A549 (cell line): ENCODE measurements around the gene HSPA4. TPM values are rescaled to one million over a fixed set of nuclear protein-coding genes. Genes with fewer than 3 reads are reported as not detected.
"Not testable (repeated sequence)": the region's sequence is repeated elsewhere in the genome, so short reads cannot be mapped to it uniquely, and the experiment has no call there.

ENCODE experiments used
- ATAC-seq, 2 experiments: fragments of 200-7000 bp in 1 of 2; fragments of >200 bp in 1 of 2; cut with Nextera tagmentation in 1 of 2; cut with Tn5 transposase in 1 of 2; 3 replicates each; pipeline versions ENCODE4 v1.8.0 to v1.9.1; 2018 to 2020; ENCODE audit warnings: mild to moderate bottlenecking in 1 of 2, moderate library complexity in 1 of 2
- CTCF ChIA-PET: fragments of 300-600 bp; sonication (Branson Sonifier 250); formaldehyde crosslinking; extraction: SDS; loops from one replicate; lab custom pipeline; 2021; ENCODE audit warnings: antibody characterized with exemption, inconsistent platforms; lab: Yijun Ruan, JAX
- POLR2A ChIA-PET: fragments of 350-600 bp; formaldehyde crosslinking; extraction: SDS; loops from one replicate; lab custom pipeline; 2021; ENCODE audit warnings: antibody characterized with exemption, inconsistent platforms; lab: Yijun Ruan, JAX
- DNase-seq, 2 experiments: peaks; one replicate each; pipeline versions ENCODE4 v3.0.0 to v3.0.0-alpha.2; 2011 to 2016; ENCODE audit warnings: low read depth in 1 of 2, low spot score in 1 of 2
- FAIRE-seq: peaks from 2 replicates; lab custom pipeline; 2011; peaks lifted over from hg19 to GRCh38; lab: Jason Lieb, UNC
- H3K27ac ChIP-seq, 2 experiments: fragments of >200 bp; sonication (Bioruptor Twin); formaldehyde crosslinking; 3 replicates each; pipeline ENCODE4 v1.5.1; 2016 to 2017
- H3K4me1 ChIP-seq: fragments of >200 bp; sonication (Bioruptor Twin); formaldehyde crosslinking; 3 replicates; pipeline ENCODE4 v1.6.1; 2016
- H3K4me2 ChIP-seq: fragments of >200 bp; sonication (Bioruptor Twin); formaldehyde crosslinking; 3 replicates; pipeline ENCODE4 v1.6.1; 2016
- H3K4me3 ChIP-seq: fragments of >200 bp; sonication (Bioruptor Twin); formaldehyde crosslinking; 3 replicates; pipeline ENCODE4 v1.5.1; 2016
- H3K9me3 ChIP-seq: fragments of >200 bp; sonication (Bioruptor Twin); formaldehyde crosslinking; 3 replicates; pipeline ENCODE4 v1.6.1; 2016
- CBX8 ChIP-seq: fragments of 200-600 bp; sonication (generic); IDR thresholded peaks from 2 replicates; pipeline ENCODE4 v1.6.1; 2016
- CEBPB ChIP-seq, 2 experiments: fragments of >200 bp in 1 of 2; sonication (Bioruptor Twin) in 1 of 2; formaldehyde crosslinking in 1 of 2; IDR thresholded peaks; 2 replicates each; pipeline ENCODE4 v1.6.1; 2012 to 2016
- CHD2 ChIP-seq: fragments of 150-350 bp; IDR thresholded peaks from 2 replicates; pipeline ENCODE4 v1.6.1; 2014; ENCODE audit warnings: low read length; ENCODE audit not compliant: partially characterized antibody
- CHD4 ChIP-seq: fragments of 200-600 bp; sonication (generic); IDR thresholded peaks from 2 replicates; pipeline ENCODE4 v1.6.1; 2016; ENCODE audit warnings: antibody characterized with exemption, mild to moderate bottlenecking, borderline replicate concordance
- EP300 ChIP-seq, 2 experiments: fragments of >200 bp; sonication (Bioruptor Twin); formaldehyde crosslinking; IDR thresholded peaks; 2 replicates in 1 of 2; 3 replicates in 1 of 2; pipeline ENCODE4 v1.6.1; 2016 to 2017
- FOSL2 ChIP-seq, 2 experiments: fragments of 450-650 bp in 1 of 2; fragments of >200 bp in 1 of 2; sonication (Bioruptor Twin) in 1 of 2; formaldehyde crosslinking; IDR thresholded peaks; 2 replicates each; pipeline versions ENCODE4 v1.5.0 to v1.6.1; 2016 to 2020; ENCODE audit warnings: mild to moderate bottlenecking in 1 of 2, moderate library complexity in 1 of 2
- FOXS1 ChIP-seq: fragments of 250-450 bp; sonication (Bioruptor Pico); IDR thresholded peaks from 2 replicates; pipeline ENCODE4 v1.5.0; 2020; ENCODE audit warnings: mild to moderate bottlenecking, moderate library complexity
- HEYL ChIP-seq: fragments of 250-450 bp; sonication (Bioruptor Pico); IDR thresholded peaks from 2 replicates; pipeline ENCODE4 v1.8.0; 2021; ENCODE audit warnings: mild to moderate bottlenecking, moderate library complexity
- PHF8 ChIP-seq: fragments of 200-600 bp; sonication (generic); IDR thresholded peaks from 2 replicates; pipeline ENCODE4 v1.6.1; 2016; ENCODE audit warnings: low read depth, mild to moderate bottlenecking, antibody characterized with exemption, moderate library complexity, borderline replicate concordance
- POLR2A ChIP-seq: IDR thresholded peaks from 2 replicates; pipeline ENCODE4 v1.6.1; 2012; ENCODE audit warnings: mild to moderate bottlenecking, low read length
- RAD21 ChIP-seq, 2 experiments: fragments of >200 bp in 1 of 2; sonication (Bioruptor Twin) in 1 of 2; formaldehyde crosslinking in 1 of 2; IDR thresholded peaks in 1 of 2; conservative IDR thresholded peaks in 1 of 2; 2 replicates in 1 of 2; 3 replicates in 1 of 2; pipeline ENCODE4 v1.6.1; 2012 to 2018; ENCODE audit warnings: inconsistent platforms in 1 of 2
- TFCP2L1 ChIP-seq: fragments of 250-450 bp; sonication (Bioruptor Pico); IDR thresholded peaks from 2 replicates; pipeline ENCODE4 v1.5.0; 2021; ENCODE audit warnings: mild to moderate bottlenecking
- ZSCAN20 ChIP-seq: fragments of 250-450 bp; sonication (Bioruptor Pico); IDR thresholded peaks from 2 replicates; pipeline ENCODE4 v1.8.0; 2022; ENCODE audit warnings: mild to moderate bottlenecking, moderate library complexity
- WGBS: methylation state at CpG from one replicate; pipeline ENCODE4 v1.1.6; 2017; ENCODE audit errors: missing lambda C conversion rate; 5-methylcytosine and 5-hydroxymethylcytosine counted together
- polyA plus RNA-seq, 4 experiments: library from polyadenylated mRNA; depleted of rRNA in 3 of 4; stranded (reverse); fragments of >200 nt; fragmentation: RNase III in 1 of 4; extraction: RNeasy Plus Mini Kit Qiagen cat#74134 plus additional on column Dnase treatment in 1 of 4; gene quantifications; 2 replicates in 3 of 4; 3 replicates in 1 of 4; pipeline ENCODE4 v1.2.3, GENCODE V29; 2011 to 2017
- TF ChIP-seq, protein P1 (sequence below): fragments of >200 bp; sonication (Bioruptor Twin); formaldehyde crosslinking; IDR thresholded peaks from 3 replicates; pipeline ENCODE4 v1.5.1; 2016
- TF ChIP-seq, protein P2 (sequence below): IDR thresholded peaks from 2 replicates; pipeline ENCODE4 v1.6.1; 2012; ENCODE audit warnings: low read depth, borderline replicate concordance
- TF ChIP-seq, protein P3 (sequence below): fragments of 200-600 bp; sonication (generic); IDR thresholded peaks from 2 replicates; pipeline ENCODE4 v1.6.1; 2016; ENCODE audit warnings: antibody characterized with exemption, mild to moderate bottlenecking, moderate library complexity
- TF ChIP-seq, protein P4 (sequence below): fragments of 250-450 bp; sonication (Bioruptor Pico); IDR thresholded peaks from 2 replicates; pipeline ENCODE4 v1.5.0; 2020; ENCODE audit warnings: low read depth, mild to moderate bottlenecking, moderate library complexity

Gene HSPA4
- polyA plus RNA-seq, 2 of the 4 experiments (the other 2 are of a cell fraction): 160 to 166 TPM

DNA sequence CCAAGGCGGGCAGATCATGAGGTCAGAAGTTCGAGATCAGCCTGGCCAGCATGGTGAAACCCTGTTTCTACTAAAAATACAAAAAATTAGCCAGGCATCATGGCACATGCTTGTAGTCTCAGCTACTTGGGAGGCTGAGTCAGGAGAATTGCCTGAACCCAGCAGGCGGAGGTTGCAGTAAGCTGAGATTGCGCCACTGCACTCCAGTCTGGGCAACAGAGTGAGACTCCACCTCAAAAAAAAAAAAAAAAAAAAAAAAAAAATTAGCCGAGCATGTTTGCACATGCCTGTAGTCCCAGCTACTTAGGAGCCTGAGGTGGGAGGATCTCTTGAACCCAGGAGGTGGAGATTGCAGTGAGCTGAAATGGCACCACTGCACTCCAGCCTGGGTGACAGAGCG lies 15.1 kb upstream of the HSPA4 start:
- 0 out of 4 replicates have a peak, but pooled peaks of 1 of the 2 experiments have one; percentile 17 for TF ChIP-seq CEBPB (IDR thresholded peaks at IDR 0.05)
- ATAC-seq: not testable (repeated sequence)

DNA sequence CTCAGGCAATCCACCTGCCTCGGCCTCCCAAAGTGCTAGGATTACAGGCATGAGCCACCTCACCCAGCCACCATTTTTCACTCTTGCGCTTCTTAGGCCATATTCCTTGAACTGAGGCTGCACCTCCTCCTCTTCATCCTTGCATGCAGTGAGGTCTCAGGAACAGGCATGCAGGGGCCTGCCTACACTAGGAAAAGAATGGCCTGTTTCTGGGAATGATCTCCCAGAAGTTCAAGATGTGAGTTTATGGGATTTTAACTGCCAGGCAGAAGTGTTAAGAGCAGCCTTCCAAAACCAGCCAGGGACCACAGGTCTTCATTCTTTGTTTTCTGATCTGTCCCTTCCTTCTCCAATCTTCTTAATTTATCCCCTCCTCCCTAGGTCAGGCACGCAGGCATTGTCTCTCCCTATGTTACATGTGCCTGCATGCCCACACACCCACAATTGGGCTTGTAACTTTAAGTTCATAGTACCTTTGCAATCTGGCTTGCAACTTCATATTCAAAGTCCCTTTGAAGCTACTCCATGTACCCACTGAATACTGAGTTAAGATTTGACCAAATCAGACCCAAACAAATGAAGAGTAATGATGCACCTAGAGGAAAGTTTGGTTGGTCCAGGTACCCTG lies 10.5 kb upstream of the HSPA4 start:
- no peak for FAIRE-seq
- H3K27ac ChIP-seq: peak overlapping the region in 1 of 2 experiments; percentile 10; a peak in 1 of 6 replicates
- TF ChIP-seq HEYL (CRISPR knock-in tag) (no peak), CHD4 (no peak), EP300 (IDR thresholded peaks at IDR 0.05) (no peak), TFCP2L1 (CRISPR knock-in tag) (no peak), FOXS1 (CRISPR knock-in tag) (no peak), POLR2A (no peak), CBX8 (no peak), ZSCAN20 (no peak), FOSL2 (IDR thresholded peaks at IDR 0.05) (no peak), FOSL2 (CRISPR knock-in tag; IDR thresholded peaks at IDR 0.05) (no peak), PHF8 (no peak)
- TF ChIP-seq, protein P1, sequence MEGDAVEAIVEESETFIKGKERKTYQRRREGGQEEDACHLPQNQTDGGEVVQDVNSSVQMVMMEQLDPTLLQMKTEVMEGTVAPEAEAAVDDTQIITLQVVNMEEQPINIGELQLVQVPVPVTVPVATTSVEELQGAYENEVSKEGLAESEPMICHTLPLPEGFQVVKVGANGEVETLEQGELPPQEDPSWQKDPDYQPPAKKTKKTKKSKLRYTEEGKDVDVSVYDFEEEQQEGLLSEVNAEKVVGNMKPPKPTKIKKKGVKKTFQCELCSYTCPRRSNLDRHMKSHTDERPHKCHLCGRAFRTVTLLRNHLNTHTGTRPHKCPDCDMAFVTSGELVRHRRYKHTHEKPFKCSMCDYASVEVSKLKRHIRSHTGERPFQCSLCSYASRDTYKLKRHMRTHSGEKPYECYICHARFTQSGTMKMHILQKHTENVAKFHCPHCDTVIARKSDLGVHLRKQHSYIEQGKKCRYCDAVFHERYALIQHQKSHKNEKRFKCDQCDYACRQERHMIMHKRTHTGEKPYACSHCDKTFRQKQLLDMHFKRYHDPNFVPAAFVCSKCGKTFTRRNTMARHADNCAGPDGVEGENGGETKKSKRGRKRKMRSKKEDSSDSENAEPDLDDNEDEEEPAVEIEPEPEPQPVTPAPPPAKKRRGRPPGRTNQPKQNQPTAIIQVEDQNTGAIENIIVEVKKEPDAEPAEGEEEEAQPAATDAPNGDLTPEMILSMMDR: no peak
- TF ChIP-seq, protein P2, sequence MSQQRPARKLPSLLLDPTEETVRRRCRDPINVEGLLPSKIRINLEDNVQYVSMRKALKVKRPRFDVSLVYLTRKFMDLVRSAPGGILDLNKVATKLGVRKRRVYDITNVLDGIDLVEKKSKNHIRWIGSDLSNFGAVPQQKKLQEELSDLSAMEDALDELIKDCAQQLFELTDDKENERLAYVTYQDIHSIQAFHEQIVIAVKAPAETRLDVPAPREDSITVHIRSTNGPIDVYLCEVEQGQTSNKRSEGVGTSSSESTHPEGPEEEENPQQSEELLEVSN: no peak
- TF ChIP-seq, protein P3, sequence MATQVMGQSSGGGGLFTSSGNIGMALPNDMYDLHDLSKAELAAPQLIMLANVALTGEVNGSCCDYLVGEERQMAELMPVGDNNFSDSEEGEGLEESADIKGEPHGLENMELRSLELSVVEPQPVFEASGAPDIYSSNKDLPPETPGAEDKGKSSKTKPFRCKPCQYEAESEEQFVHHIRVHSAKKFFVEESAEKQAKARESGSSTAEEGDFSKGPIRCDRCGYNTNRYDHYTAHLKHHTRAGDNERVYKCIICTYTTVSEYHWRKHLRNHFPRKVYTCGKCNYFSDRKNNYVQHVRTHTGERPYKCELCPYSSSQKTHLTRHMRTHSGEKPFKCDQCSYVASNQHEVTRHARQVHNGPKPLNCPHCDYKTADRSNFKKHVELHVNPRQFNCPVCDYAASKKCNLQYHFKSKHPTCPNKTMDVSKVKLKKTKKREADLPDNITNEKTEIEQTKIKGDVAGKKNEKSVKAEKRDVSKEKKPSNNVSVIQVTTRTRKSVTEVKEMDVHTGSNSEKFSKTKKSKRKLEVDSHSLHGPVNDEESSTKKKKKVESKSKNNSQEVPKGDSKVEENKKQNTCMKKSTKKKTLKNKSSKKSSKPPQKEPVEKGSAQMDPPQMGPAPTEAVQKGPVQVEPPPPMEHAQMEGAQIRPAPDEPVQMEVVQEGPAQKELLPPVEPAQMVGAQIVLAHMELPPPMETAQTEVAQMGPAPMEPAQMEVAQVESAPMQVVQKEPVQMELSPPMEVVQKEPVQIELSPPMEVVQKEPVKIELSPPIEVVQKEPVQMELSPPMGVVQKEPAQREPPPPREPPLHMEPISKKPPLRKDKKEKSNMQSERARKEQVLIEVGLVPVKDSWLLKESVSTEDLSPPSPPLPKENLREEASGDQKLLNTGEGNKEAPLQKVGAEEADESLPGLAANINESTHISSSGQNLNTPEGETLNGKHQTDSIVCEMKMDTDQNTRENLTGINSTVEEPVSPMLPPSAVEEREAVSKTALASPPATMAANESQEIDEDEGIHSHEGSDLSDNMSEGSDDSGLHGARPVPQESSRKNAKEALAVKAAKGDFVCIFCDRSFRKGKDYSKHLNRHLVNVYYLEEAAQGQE: no peak
- no peak overlapping the region for H3K4me3 ChIP-seq
- H3K9me3 ChIP-seq: no peaks in the 10 kb centered on the region
- POLR2A ChIA-PET: interaction anchor here (1.4 kb wide), 1 partner anchor 11 kb away, joined by 4 read pairs; the partner anchor contains the start of gene HSPA4
- no peak for DNase-seq
- CTCF ChIA-PET: no interaction called here
- H3K4me2 ChIP-seq: no peak overlapping the region
- 81% methylated on average over 3 of the region's 3 CpGs for WGBS
- H3K4me1 ChIP-seq: peaks cover 17% of the 10 kb centered on the region; the same call in 2 of the 3 replicates
- ATAC-seq: no peak

More for the DNA sequence above, 15.1 kb upstream of the HSPA4 start:
- H3K4me3 ChIP-seq, DNase-seq, FAIRE-seq, H3K4me2 ChIP-seq, POLR2A ChIA-PET, H3K9me3 ChIP-seq: not testable (repeated sequence)
- peaks cover 15% of the 10 kb centered on the region; the same call in 2 of the 3 replicates for H3K4me1 ChIP-seq
- CTCF ChIA-PET: interaction anchor here (0.7 to 1.0 kb wide), 2 partner anchors 15 to 75 kb away, joined by 3 to 4 read pairs; partner anchors contain the start of gene HSPA4
- peak overlapping the region in 1 of 2 experiments; percentile 65; a peak in 3 of 6 replicates for H3K27ac ChIP-seq
- 73% methylated on average over 6 of the region's 6 CpGs for WGBS

DNA sequence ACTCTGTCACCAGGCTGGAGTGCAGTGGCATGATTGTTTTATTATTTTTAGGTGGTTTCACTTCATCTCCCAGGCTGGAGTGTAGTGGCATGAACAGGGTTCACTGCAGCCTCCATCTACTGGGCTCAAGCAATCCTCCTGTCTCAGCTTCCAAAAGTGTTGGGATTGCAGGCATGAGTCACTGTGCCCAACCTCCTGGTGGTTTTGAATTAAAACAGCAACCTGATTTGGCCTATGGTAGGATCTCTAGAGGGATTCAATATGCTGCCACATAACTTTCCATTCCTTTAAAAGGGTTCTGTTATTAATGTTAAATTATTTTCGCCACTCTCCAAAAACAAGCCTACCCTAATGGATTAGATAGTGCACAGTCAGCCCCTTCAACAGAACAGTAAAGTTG lies 9.9 kb upstream of the HSPA4 start:
- Histone ChIP-seq H3K4me2 (no peak overlapping the region), H3K9me3 (no peaks in the 10 kb centered on the region), H3K27ac (peak overlapping the region in 1 of 2 experiments; percentile 3; a peak in 1 of 6 replicates), H3K4me3 (no peak overlapping the region), H3K4me1 (peaks cover 15% of the 10 kb centered on the region; the same call in 2 of the 3 replicates)
- CTCF ChIA-PET: no interaction called here
- ATAC-seq: peak; percentile 81 to 93
- DNase-seq: peak in 1 of 2 experiments; percentile 49
- no peak for TF ChIP-seq FOSL2 (IDR thresholded peaks at IDR 0.05)
- peak; percentile 45 for TF ChIP-seq FOSL2 (CRISPR knock-in tag; IDR thresholded peaks at IDR 0.05)
- TF ChIP-seq RAD21 (conservative IDR thresholded peaks at IDR 0.05 in 1 of 2, IDR thresholded peaks at IDR 0.05 in 1 of 2): no peak
- no peak for TF ChIP-seq CHD2
- TF ChIP-seq FOXS1 (CRISPR knock-in tag): no peak
- TF ChIP-seq, protein P4, sequence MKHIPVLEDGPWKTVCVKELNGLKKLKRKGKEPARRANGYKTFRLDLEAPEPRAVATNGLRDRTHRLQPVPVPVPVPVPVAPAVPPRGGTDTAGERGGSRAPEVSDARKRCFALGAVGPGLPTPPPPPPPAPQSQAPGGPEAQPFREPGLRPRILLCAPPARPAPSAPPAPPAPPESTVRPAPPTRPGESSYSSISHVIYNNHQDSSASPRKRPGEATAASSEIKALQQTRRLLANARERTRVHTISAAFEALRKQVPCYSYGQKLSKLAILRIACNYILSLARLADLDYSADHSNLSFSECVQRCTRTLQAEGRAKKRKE (CRISPR knock-in tag): no peak
- POLR2A ChIA-PET: interaction anchor here (1.4 kb wide), 1 partner anchor 10 kb away, joined by 4 read pairs; the partner anchor contains the start of gene HSPA4
- 75% methylated on average over 1 of the region's 1 CpG for WGBS
- FAIRE-seq: no peak

DNA sequence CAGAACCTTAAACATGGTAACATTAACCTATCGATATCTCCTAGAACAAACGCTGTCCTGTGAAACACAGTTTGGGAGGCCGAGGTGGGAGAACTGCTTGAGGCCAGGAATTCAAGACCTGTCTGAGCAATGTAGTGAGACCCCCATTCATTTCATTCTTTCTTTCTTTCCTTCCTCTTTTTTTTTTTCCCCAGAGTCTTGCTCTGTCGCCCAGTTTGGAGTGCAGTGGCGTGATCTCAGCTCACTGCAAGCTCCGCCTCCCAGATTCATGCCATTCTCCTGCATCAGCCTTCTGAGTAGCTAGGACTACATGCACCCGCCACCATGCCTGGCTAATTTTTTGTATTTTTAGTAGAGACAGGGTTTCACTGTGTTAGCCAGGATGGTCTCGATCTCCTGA lies 5.3 kb upstream of the HSPA4 start:
- H3K4me2 ChIP-seq, H3K27ac ChIP-seq, CTCF ChIA-PET, FAIRE-seq, H3K9me3 ChIP-seq, DNase-seq, POLR2A ChIA-PET, ATAC-seq, H3K4me3 ChIP-seq: not testable (repeated sequence)
- WGBS: 88% methylated on average over 8 of the region's 8 CpGs
- H3K4me1 ChIP-seq: peaks cover 32% of the 10 kb centered on the region
